NCI-H2107 treated with DMSO at 0.1 percent for 48 hours (cell line): ENCODE data around the gene COA8.
"Not testable (repeated sequence)": the region's sequence is repeated elsewhere in the genome, so short reads cannot be mapped to it uniquely, and the experiment has no call there.

Source experiments
- DNase-seq: peaks from one replicate; lab custom pipeline; 2025; ENCODE audit not compliant: unreplicated experiment; lab: John Stamatoyannopoulos, UW

Gene COA8

DNA sequence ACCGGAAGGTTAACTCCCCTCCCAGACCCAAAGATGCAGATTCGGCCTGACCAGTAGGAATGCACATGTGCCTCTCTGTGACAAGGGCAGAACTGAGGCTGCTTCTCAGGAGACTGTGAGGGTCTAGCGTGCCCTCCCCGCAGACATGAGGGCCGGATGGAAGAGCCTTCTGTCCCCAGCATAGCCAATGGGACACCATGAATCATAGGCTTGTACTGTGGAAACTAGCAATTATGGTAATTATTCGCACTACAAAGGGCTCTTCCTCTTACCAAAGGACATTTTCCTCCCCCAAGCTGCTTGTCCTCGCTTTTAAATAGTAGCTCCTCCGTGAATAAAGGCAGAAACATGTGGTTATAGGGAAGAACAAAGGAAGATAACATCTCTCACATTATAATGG lies 6.2 kb downstream of the COA8 start:
- peak; percentile 23 for DNase-seq

DNA sequence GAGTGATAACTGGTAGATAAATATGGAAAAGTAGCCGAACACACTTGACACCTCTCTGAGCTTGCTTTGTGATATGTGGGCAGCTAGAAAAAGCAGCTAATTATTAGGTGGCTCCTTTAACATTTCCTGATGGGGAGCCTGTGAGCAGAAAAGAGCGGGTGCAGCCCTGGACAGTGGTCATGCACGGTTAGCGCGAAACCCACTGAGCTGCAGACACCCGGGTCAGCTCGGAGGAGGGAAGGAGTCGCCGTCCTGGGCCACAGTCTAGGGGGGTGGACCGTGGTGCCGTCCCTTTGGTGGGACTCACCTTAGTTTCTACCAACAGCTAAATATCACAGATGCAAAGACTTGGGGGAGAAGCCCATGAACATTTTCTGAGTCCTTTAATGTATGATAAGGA lies 6.6 kb downstream of the COA8 start:
- no peak for DNase-seq

DNA sequence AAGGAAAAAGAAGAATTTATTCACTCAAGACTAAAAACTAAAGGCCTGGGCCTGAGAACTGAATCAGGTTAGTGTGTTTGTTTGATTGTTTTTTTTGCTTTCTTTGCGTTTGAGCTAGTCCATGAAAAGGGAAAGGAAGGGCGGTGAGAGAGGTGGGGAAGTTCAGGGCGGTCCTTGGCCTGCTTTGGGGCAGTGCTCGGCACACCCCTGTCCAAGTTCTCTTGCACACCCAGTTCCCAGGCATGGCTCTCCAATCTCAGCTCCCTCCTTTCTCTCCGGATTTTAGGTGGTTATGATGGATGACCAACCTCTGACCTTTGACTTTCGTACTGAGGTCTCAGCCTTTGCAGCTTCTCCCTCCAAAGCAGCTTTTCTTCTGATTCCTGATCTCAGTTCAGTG lies 11.3 kb downstream of the COA8 start:
- no peak for DNase-seq

DNA sequence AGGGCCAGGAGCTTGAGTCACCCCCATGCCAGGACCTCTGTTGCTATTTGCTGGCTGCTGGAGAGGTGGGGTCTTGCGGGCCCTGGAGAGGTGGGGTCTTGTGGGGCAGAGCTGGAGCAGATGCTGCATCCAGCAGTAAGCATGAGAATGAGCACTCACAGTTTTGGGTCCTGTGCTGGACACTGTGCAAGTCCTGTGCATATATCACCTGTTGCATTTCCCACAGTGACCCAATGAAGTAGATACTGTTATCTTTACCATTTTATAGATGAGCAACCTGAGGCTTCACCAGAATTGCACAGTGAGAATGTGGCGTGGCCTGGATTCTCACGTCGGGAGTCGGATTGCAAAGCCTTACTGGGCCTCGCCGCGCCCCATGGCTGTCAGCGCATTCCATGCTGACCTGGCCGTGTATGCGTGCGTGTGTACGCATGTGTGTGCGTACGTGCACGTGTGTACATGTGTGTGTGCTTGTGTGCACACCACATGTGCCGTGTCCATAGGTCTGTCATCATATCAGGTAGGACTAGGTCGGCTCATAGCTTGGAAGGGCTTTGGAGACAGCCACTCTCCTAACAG lies 12.0 kb downstream of the COA8 start:
- DNase-seq, result no peak

DNA sequence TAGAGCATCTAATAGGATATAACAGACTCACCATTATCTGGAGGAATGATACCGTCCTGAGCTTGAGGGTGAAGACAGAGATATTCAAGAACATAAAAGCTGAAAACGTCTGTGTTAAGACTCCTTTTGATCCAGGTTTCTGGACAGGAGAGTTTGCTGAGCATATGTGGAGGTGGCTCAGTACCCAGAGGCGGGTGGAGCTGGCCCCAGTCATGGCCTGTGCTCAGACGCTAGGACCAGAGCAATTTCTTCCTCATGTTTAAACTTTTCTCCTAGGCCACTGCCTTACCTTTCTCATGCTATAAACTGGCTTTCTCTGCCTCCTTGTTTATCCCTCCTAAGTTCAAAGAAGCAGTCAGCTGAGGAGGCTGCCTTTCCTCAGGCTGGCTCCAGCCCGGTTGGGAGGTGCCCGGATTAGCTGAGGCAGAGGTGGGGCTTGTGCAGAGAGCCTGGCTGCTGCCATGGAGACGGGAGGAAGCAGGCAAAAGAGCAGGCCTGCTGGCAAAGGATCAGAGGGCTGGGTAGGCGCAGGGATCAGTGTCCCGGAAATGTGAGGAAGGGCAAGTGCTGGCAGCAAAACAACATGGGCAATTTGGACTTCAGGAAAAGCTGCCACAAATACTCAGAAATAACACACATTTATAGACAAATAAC lies 13.7 kb downstream of the COA8 start:
- peak; percentile 25 for DNase-seq

DNA sequence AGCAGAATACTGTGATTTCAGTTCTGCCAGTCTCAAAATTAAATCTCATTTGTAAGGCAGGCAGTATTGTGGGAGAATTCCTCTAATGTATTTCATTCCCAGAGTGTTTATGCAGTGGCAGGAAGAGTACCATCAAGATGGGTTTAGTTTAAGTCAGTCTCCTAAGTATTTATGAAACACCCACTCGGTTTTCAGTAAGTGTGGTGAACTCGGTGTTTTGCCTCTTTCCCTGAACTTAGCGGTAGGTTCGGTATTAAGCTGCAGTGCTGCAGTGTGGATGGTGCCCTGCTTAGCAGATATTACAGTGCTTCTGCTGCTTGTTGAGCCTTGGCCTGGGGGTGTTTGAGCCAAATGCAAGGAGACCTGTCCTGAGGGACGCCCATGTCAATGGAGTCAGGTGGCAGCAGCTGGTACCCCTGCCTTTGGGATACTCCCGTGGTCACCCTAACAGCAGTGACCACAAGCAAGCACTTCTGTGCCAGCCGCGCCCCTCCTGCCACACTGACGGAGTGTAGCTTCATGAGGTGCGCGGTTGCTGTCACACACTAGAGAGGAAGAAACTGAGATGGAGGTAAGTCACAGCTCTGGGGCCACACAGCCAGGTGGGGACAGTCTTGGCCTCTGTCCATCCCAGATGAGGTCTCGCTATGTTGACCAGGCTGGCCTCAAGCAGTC lies 15.8 kb downstream of the COA8 start:
- no peak for DNase-seq

DNA sequence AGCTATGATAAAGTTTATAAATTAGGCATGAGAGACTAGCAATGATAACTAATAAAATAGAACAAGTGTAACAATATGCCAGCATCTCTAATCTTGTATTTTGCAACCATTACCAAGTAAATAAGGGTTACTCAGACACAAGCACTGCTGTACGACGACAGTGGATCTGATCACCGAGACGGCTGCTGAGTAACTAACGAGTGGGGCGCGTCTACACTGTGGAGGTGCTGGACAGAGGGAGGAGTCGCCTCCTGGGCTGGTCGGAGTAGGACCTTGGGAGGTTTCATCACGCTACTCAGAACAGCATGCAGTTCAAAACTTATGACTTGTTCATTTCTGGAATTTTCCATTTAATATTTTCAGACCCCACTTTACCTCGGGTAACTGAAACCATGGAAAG lies 18.4 kb downstream of the COA8 start:
- no peak for DNase-seq

DNA sequence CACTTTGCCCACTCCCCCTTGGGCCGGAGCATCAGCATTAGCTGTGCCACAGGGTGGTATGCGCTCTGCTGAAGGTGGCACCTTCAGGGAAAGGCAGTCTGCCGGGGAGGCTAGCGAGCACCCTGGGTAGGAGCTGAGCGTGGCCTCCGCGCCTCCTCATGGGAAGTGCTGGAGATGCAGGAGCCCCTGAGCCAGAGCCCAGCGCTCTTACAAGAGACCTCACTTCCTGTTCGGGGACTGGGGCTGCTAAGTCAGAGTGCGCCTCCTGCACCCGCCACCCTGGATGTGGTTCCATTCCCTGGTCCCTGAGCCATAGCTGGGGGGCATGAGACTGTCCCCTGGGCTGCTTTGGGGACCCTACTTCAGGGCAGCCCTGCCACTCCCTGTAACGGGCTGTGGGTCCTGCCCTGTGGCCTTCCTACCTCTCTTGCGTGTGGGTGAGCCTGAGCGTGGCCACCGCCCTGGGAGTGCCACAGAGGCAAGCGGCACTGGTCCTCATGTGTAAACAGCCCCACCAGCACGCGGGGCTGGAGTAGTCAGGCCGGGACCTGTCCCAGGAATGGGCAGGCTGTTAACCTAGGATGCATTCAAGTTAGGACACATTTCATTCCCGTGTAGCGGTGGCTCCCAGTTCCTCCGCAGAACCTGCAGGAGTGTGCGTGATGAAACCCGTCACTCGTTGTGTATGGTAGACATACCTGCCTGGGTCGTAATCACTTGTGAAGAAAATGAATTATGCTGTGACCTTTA lies 19.4 kb downstream of the COA8 start:
- DNase-seq, result no peak

DNA sequence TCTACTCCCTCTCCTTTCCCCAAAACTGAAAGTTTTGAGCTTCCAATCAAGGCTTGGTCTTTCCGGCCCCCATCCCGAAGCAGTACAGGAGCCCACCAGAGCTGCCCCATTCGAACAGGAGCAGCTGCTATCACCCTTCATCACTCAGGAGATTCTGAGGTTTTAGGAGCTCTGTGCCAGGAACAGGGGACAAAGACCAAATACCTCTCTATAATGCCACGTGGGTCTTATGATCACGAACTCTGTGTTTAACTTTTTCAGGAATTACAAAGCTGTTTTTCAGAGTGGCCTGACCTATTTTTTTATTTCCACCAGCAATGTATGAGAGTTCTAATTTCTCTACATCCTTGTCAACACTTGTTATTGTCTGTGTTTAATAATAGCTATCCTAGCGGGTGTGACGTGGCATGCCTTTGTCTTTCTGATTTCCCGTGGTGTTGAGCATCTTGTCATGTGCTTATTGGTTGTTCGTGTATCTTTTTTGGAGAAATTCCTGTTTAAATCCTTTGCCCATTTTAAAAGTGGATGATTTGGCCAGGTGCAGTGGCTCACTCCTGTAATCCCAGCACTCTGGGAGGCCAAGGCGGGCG lies 21.7 kb downstream of the COA8 start:
- DNase-seq, result no peak

DNA sequence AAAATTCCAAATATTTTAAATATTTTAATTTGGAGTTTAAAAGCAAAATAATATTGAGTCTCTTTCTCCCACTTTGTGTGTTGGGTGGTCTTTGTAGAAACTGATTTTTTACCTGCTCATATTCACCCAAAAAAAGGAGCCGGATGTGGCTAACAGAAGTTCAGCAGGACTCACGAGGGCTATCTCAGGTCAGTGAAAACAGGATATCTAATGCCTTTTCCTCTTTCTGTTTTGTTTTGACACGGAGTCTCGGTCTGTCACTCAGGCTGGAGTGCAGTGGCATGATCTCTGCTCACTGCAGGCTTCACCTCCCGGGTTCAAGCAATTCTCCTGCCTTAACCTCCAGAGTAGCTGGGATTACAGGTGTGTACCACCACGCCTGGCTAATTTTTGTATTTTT lies 30.8 kb downstream of the COA8 start:
- no peak for DNase-seq

DNA sequence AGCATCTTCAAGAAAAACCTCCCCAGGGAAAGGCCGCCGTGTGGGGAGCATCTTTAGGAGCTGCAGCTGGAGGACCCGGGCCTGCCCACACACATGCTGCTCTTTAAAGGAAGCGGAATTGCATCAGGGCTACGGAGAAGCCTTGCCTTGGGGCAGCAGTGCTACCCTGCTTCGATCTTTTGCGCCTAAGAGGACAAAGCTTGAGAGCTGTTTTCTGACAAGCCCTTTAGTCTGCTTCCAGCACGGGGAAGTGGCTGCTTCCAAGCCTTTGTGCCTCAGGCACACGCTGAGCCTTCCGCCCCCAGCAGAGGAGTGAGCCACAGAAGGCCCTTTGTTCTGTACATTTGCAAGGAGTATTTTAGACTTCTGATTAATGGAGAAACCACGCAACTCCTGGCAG lies 31.5 kb downstream of the COA8 start:
- DNase-seq, result peak; percentile 88

DNA sequence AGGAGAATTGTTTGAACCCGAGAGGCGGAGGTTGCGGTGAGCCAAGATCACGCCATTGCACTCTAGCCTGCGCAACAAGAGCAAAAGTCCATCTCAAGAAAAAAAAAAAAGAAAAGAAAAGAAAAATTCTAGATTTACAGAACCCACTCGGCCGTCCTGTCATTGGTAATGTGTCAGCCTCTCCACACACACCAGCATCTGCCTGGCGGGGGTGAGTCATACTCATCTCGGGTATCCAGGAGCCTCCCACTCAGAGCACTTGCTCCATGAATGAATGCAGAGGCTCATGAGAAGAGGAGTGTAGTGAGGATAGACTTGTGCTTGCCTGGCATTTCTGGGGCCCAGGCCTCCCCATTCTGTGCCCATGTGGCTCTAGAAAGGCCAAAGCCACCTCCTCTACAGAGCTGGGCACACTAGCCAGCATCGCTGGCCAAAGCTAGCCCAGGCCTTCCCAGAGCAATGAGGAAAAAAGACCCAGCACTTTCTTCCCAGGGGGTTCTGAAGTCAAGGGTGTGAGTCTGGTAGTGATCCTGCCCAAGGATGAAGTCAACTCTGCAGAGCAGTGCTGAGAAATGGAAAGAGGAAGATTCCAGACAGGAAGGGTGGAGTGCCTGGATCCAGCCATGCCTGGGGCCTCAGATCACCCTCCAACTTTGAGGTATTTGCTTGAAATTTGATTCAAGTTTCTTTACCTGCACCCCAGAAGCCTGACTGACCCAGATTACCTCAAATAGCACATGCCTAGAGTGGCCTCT lies 35.0 kb downstream of the COA8 start:
- DNase-seq, result peak; percentile 66

DNA sequence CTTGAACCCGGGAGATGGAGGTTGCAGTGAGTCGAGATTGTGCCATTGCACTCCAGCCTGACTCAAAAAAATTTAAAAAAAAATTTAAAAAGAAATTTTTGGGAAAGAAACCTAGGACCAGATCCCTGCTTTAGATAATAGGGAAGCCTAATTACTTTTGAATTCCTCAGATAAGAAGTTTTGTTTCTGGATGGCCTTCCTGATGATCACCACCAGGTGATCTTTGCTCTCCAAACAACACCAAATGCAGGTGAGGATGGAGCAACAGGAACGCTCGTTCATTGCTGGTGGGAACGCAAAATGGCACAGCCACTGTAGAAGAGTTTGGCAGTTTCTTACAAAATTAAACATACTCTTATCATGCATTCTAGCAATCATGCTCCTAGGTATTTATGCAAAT lies 37.7 kb downstream of the COA8 start:
- no peak for DNase-seq

DNA sequence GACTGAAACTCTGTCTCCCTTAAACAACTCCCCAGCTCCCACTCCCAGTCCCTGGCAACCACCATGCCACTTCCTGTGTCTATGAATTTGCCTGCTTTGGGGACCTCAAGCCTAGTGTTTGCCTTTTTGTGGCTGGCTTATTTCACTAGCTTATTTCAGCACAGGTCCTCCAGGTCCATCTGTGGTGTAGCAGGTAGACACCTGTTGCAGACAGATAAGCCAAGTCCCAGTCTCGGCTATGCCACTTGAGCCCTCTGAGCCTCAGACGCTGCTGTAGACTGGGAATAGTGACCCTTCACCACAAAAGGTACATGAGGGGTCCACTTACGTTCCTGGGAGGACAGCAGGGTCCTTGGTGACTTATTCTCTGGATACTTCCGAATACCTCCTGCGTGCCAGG lies 41.9 kb downstream of the COA8 start:
- DNase-seq, result no peak

DNA sequence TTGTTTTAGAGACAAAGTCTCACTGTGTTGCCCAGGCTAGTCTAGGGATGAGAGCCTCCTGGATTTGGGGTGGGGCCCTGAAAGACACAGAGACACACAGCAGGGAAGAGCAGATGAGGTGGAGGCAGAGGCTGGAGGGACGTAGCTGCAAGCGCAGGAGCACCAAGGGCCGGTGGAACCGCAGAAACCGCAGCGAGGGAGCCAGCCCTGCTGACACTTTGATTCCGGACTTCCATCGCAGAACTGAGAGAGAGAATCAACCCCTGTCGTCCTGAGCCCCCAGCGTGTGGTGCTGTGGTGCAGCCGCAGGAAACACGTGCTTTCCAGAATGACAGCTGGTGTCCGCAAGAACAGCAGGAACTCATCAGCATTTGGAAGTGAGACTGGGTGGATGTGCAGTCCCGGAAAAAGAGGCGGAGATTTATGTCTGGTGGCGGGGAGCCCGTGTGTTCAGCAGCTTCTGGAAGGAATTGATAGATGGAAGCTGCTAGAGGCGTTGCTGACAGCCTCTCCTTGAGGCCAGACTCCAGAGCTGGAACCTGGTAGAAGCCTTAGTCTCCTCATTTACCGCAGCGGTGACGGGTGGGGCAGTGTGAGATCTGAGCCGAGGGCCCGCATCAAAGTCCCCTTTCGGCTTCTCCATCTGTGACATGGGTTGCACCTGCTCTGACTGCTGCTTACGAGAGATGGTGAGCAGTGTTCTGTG lies 44.4 kb downstream of the COA8 start:
- peak; percentile 97 for DNase-seq

DNA sequence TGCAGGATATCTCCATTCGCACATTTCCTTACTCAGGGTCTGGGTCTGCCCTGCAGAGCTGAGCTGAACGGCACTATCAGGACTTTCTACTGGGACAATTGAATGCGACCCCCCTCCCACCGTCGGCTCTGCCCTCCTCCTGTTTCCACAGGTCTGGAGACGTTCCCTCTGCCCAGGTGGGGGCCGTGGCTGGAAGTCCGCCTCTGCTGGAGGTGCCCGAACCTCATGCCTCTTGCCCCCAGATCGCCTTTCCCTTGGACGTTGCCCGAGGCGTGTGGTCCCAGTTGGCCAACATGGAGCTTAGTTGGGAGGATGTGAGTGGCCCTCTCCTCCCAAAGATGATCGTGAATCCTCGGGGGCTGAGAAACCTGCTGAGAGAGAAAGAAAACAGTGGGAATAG lies 45.1 kb downstream of the COA8 start:
- no peak for DNase-seq

DNA sequence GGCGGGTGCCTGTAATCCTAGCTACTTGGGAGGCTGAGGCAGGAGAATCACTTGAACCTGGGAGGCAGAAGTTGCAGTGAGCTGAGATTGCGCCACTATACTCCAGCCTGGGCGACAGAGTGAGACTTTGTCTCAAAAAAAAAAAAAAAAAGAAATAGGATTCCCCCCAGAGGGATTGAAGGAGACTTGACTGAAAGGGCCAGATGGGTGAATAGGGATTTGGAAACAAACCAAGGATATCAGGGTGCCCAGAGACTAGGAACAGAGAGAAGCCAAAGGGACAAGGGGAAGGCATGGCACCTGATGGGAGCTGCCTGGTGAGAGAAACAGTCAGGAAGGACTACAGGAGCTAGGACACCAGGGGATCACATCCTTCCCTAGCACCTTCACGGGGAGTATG lies 46.3 kb downstream of the COA8 start:
- DNase-seq, result not testable (repeated sequence)

DNA sequence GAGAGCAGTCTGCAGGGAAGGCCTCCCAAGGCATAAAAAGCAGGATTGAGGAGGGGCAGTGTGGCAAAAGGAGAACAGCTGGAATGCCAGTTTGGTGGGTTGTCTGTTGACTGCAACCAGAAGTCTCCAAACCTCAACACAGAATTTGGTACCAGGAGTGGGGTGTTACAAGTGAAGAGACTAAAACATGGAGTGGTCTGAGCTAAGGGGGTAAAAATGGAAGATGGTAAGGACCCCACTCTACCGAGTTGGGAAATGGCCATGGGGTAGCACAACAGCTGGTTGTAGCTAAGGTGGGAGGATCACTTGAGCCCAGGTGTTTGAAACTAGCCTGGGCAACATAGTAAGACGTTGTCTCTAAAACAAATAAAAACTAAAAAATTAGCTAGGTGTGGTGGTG lies 48.5 kb downstream of the COA8 start:
- DNase-seq, result no peak

DNA sequence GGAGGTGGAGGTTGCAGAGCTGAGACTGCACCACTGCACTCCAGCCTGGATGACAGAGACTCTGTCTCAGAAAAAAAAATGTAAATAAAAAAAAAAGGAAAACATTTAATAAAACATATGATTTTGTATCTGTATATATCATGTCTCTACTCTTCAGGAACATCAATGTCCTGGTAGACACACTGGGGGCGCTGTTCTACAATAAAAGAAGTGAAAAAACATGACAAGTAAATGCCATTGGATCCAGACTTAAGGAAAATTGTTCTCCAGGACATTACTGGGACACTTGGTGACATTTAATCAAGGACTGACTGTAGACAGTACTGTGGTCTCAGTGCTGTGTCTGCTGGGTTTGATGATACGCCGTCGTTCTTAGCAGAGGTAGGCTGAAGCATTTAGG lies 50.8 kb downstream of the COA8 start:
- peak; percentile 37 for DNase-seq

DNA sequence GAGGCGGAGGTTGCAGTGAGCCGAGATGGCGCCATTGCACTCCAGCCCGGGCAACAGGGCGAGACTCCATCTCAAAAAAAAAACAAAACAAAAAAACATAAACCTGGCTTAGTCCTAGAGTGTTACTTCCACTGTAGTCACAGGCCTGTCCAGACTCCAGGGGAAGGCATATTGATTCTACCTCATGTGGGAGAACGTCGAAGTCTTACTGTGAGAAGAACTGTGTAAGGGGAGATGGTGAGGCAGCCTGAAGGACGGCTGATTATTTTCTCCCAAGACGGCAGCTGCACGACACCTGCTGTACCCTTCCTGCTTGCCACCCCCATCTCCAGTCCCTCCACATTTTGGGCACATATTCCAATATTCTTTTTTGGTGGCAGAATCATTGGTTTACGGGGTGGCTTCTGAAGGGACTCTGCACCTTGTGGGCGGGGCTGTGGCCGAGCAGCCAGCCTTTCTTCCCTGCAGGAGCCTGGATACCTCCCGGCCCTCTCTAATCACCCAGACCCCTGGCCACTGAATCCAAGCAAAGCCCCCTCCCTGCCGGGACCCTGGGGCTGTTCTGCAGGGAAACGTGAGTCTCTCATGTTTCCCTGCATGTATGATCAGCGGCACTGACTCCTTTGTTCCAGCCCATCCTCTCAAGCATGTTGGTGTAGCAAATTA lies 54.0 kb downstream of the COA8 start:
- DNase-seq, result no peak
